Parathyroid adenoma (tissue), 2 donors: ENCODE data around the gene ZNF362.
"Not testable (repeated sequence)": the region's sequence is repeated elsewhere in the genome, so short reads cannot be mapped to it uniquely, and the experiment has no call there.

Experiments used
- H2AFZ ChIP-seq: fragments of 300-600 bp; sonication (generic); one replicate; pipeline ENCODE4 v1.7.0; 2017; ENCODE audit warnings: antibody characterized with exemption, mild to moderate bottlenecking
- H3K27ac ChIP-seq: fragments of 300-600 bp; sonication (generic); one replicate; pipeline ENCODE4 v1.7.0; 2017
- H3K27me3 ChIP-seq: fragments of 300-600 bp; sonication (generic); one replicate; pipeline ENCODE4 v1.7.0; 2017; ENCODE audit warnings: low read length; ENCODE audit not compliant: control insufficient read depth, insufficient read depth
- H3K36me3 ChIP-seq: fragments of 300-600 bp; sonication (generic); one replicate; pipeline ENCODE4 v1.7.0; 2017; ENCODE audit warnings: low read length; ENCODE audit not compliant: control insufficient read depth, insufficient read depth
- H3K4me1 ChIP-seq: fragments of 300-600 bp; sonication (generic); one replicate; pipeline ENCODE4 v1.7.0; 2017; ENCODE audit warnings: control low read depth
- H3K4me2 ChIP-seq: fragments of 300-600 bp; sonication (generic); one replicate; pipeline ENCODE4 v1.7.0; 2017; ENCODE audit warnings: low read length
- H3K4me3 ChIP-seq: fragments of 300-600 bp; sonication (generic); one replicate; pipeline ENCODE4 v1.7.0; 2017; ENCODE audit warnings: low read depth, low read length
- H3K79me2 ChIP-seq: fragments of 300-600 bp; sonication (generic); one replicate; pipeline ENCODE4 v1.7.0; 2017; ENCODE audit warnings: control low read depth
- H3K9ac ChIP-seq: fragments of 300-600 bp; sonication (generic); one replicate; pipeline ENCODE4 v1.7.0; 2017; ENCODE audit warnings: mild to moderate bottlenecking
- H3K9me3 ChIP-seq: fragments of 300-600 bp; sonication (generic); one replicate; pipeline ENCODE4 v1.7.0; 2017; ENCODE audit warnings: low read length; ENCODE audit not compliant: control insufficient read depth
- CTCF ChIP-seq: fragments of 300-600 bp; sonication (generic); IDR thresholded peaks from one replicate; pipeline ENCODE4 v1.7.0; 2017; ENCODE audit warnings: antibody characterized with exemption, mild to moderate bottlenecking
- donor health status: primary hyperparathyroidism.

The ZNF362 gene

GRCh38 chr1:33236498-33236897 is 19.8 kb upstream of the ZNF362 start:
- TF ChIP-seq CTCF = no peak
- Histone ChIP-seq H2AFZ (no peak overlapping the region), H3K9ac (no peak overlapping the region), H3K36me3 (no peaks in the 10 kb centered on the region), H3K27me3 (no peaks in the 10 kb centered on the region), H3K4me1 (no peaks in the 10 kb centered on the region), H3K27ac (no peak overlapping the region), H3K9me3 (no peaks in the 10 kb centered on the region), H3K4me2 (no peak overlapping the region), H3K4me3 (no peak overlapping the region), H3K79me2 (no peaks in the 10 kb centered on the region)

GRCh38 chr1:33237579-33237978 is 18.7 kb upstream of the ZNF362 start:
- H3K79me2 ChIP-seq = no peaks in the 10 kb centered on the region
- H2AFZ ChIP-seq = no peak overlapping the region
- H3K4me2 ChIP-seq = no peak overlapping the region
- no peak overlapping the region for H3K4me3 ChIP-seq
- H3K9me3 ChIP-seq = no peaks in the 10 kb centered on the region
- no peaks in the 10 kb centered on the region for H3K4me1 ChIP-seq
- no peak overlapping the region for H3K9ac ChIP-seq
- no peaks in the 10 kb centered on the region for H3K36me3 ChIP-seq
- no peaks in the 10 kb centered on the region for H3K27me3 ChIP-seq
- no peak for TF ChIP-seq CTCF
- H3K27ac ChIP-seq = no peak overlapping the region

GRCh38 chr1:33238194-33238724 is 18.0 kb upstream of the ZNF362 start:
- not testable (repeated sequence) for H3K9ac ChIP-seq, H3K9me3 ChIP-seq, H3K4me1 ChIP-seq, H3K4me3 ChIP-seq, H3K79me2 ChIP-seq, H3K27me3 ChIP-seq, H2AFZ ChIP-seq, H3K27ac ChIP-seq, H3K36me3 ChIP-seq, H3K4me2 ChIP-seq

GRCh38 chr1:33239410-33239809 is 16.9 kb upstream of the ZNF362 start:
- H3K36me3 ChIP-seq, H3K4me3 ChIP-seq, H3K9me3 ChIP-seq, H3K4me1 ChIP-seq, H3K9ac ChIP-seq, H3K4me2 ChIP-seq, H3K27me3 ChIP-seq, H3K79me2 ChIP-seq, H2AFZ ChIP-seq, H3K27ac ChIP-seq: not testable (repeated sequence)

- no peak overlapping the region for H3K4me2 ChIP-seq
- H3K4me1 ChIP-seq = no peaks in the 10 kb centered on the region
- H2AFZ ChIP-seq = no peak overlapping the region
- H3K27ac ChIP-seq = no peak overlapping the region
- no peak overlapping the region for H3K9ac ChIP-seq
- H3K36me3 ChIP-seq = no peaks in the 10 kb centered on the region
- no peaks in the 10 kb centered on the region for H3K9me3 ChIP-seq
- no peaks in the 10 kb centered on the region for H3K79me2 ChIP-seq
- TF ChIP-seq CTCF = no peak
- no peak overlapping the region for H3K4me3 ChIP-seq
- no peaks in the 10 kb centered on the region for H3K27me3 ChIP-seq
These were observed 14.4 kb upstream of the ZNF362 start for GRCh38 chr1:33241866-33242265.

- Histone ChIP-seq H3K9ac (no peak overlapping the region), H3K27me3 (no peaks in the 10 kb centered on the region), H3K36me3 (no peaks in the 10 kb centered on the region), H3K9me3 (no peaks in the 10 kb centered on the region), H3K4me2 (no peak overlapping the region), H3K27ac (no peak overlapping the region), H3K79me2 (no peaks in the 10 kb centered on the region), H3K4me3 (no peak overlapping the region), H3K4me1 (no peaks in the 10 kb centered on the region), H2AFZ (no peak overlapping the region)
- no peak for TF ChIP-seq CTCF
These were observed 13.6 kb upstream of the ZNF362 start for GRCh38 chr1:33242652-33243051.
